Neural crest cell (in vitro differentiated cells): ENCODE results near the gene RESP18. TPM values are rescaled to one million over a fixed set of nuclear protein-coding genes. Genes with fewer than 3 reads are reported as not detected.
"Not testable (repeated sequence)": the region's sequence is repeated elsewhere in the genome, so short reads cannot be mapped to it uniquely, and the experiment has no call there.

Experiments used
- DNase-seq: peaks from one replicate; pipeline ENCODE4 v3.0.0; 2021; ENCODE audit warnings: low read depth, mixed read lengths, low spot score
- H3K27ac Mint-ChIP-seq: one replicate; pipeline ENCODE4 v1.8.0; 2021; ENCODE audit warnings: mild to moderate bottlenecking, mixed read lengths; ENCODE audit not compliant: unreplicated experiment
- H3K27me3 Mint-ChIP-seq: 2 replicates; pipeline ENCODE4 v1.8.0; 2021; ENCODE audit warnings: low read depth, mild to moderate bottlenecking, mixed read lengths
- H3K36me3 Mint-ChIP-seq: 2 replicates; pipeline ENCODE4 v1.8.0; 2021; ENCODE audit warnings: low read depth, mild to moderate bottlenecking, mixed read lengths
- H3K4me1 Mint-ChIP-seq: 2 replicates; pipeline ENCODE4 v1.8.0; 2021; ENCODE audit warnings: mixed read lengths
- H3K4me3 Mint-ChIP-seq: one replicate; pipeline ENCODE4 v1.8.0; 2021; ENCODE audit warnings: mild to moderate bottlenecking, mixed read lengths
- H3K9me3 Mint-ChIP-seq: 2 replicates; pipeline ENCODE4 v1.8.0; 2021; ENCODE audit warnings: mixed read lengths
- total RNA-seq: library from RNA; stranded (reverse); gene quantifications from 2 replicates; pipeline ENCODE4 v1.2.1, GENCODE V29; 2021
- TF ChIP-seq, protein P1 (sequence below): fragments of 200-600 bp; sonication (generic); conservative IDR thresholded peaks from 2 replicates; pipeline ENCODE4 v1.5.0; 2021; ENCODE audit warnings: antibody characterized with exemption, mild to moderate bottlenecking

RESP18 gene
- total RNA-seq, 1 donor from 2014 or later: not detected

- H3K4me1 Mint-ChIP-seq: no peaks in the 10 kb centered on the region
- peaks cover 96% of the 10 kb centered on the region for H3K27me3 Mint-ChIP-seq
- DNase-seq: no peak
- H3K9me3 Mint-ChIP-seq: no peaks in the 10 kb centered on the region
- TF ChIP-seq, protein P1, sequence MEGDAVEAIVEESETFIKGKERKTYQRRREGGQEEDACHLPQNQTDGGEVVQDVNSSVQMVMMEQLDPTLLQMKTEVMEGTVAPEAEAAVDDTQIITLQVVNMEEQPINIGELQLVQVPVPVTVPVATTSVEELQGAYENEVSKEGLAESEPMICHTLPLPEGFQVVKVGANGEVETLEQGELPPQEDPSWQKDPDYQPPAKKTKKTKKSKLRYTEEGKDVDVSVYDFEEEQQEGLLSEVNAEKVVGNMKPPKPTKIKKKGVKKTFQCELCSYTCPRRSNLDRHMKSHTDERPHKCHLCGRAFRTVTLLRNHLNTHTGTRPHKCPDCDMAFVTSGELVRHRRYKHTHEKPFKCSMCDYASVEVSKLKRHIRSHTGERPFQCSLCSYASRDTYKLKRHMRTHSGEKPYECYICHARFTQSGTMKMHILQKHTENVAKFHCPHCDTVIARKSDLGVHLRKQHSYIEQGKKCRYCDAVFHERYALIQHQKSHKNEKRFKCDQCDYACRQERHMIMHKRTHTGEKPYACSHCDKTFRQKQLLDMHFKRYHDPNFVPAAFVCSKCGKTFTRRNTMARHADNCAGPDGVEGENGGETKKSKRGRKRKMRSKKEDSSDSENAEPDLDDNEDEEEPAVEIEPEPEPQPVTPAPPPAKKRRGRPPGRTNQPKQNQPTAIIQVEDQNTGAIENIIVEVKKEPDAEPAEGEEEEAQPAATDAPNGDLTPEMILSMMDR: no peak
- no peaks in the 10 kb centered on the region for H3K36me3 Mint-ChIP-seq
- H3K4me3 Mint-ChIP-seq: no peak overlapping the region
- no peak overlapping the region for H3K27ac Mint-ChIP-seq
Measured at GRCh38 chr2:219325657-219326315, 6.8 kb downstream of the RESP18 start.

- Mint-ChIP-seq H3K4me3 (no peak overlapping the region), H3K27me3 (peaks cover 90% of the 10 kb centered on the region), H3K9me3 (no peaks in the 10 kb centered on the region), H3K36me3 (no peaks in the 10 kb centered on the region), H3K4me1 (no peaks in the 10 kb centered on the region), H3K27ac (no peak overlapping the region)
- TF ChIP-seq, protein P1: no peak
- no peak for DNase-seq
Measured at GRCh38 chr2:219325136-219325535, 7.4 kb downstream of the RESP18 start.

GRCh38 chr2:219323434-219323833, 9.1 kb downstream of the RESP18 start:
- Mint-ChIP-seq H3K4me3 (no peak overlapping the region), H3K9me3 (no peaks in the 10 kb centered on the region), H3K27ac (no peak overlapping the region), H3K4me1 (no peaks in the 10 kb centered on the region), H3K36me3 (no peaks in the 10 kb centered on the region), H3K27me3 (peaks cover 78% of the 10 kb centered on the region)
- TF ChIP-seq, protein P1: no peak
- DNase-seq: no peak

DNA sequence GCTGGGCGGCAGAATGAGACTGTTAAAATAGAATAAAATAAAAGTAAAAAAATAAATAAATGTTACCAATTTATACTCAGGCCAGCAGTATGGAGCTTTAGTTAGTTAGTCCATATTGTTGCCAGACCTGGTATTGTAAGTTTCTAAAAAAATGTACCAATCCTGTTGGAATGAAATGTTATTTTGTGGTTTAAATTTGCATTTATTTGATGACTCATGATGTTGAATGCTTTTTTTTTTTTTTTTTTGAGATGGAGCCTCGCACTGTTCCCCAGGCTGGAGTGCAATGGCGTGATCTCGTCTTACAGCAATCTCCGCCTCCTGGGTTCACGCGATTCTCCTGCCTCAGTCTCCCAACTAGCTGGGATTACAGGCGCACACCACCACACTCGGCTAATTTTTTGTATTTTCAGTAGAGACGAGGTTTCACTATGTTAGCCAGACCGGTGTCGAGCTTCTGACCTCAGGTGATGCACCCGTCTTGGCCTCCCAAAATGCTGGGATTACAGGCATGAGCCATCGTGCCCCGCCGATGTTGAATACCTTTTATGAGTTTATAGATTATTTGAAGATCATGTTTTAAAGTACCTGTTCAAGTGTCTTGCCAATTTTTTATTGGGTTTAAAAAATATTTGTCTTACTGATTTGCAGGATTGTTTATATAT, 17.6 kb downstream of the RESP18 start:
- H3K36me3 Mint-ChIP-seq: no peaks in the 10 kb centered on the region
- DNase-seq: no peak
- TF ChIP-seq, protein P1: no peak
- H3K27me3 Mint-ChIP-seq: peaks cover 47% of the 10 kb centered on the region
- no peaks in the 10 kb centered on the region for H3K9me3 Mint-ChIP-seq
- H3K27ac Mint-ChIP-seq: no peak overlapping the region
- no peak overlapping the region for H3K4me3 Mint-ChIP-seq
- H3K4me1 Mint-ChIP-seq: no peaks in the 10 kb centered on the region

DNA sequence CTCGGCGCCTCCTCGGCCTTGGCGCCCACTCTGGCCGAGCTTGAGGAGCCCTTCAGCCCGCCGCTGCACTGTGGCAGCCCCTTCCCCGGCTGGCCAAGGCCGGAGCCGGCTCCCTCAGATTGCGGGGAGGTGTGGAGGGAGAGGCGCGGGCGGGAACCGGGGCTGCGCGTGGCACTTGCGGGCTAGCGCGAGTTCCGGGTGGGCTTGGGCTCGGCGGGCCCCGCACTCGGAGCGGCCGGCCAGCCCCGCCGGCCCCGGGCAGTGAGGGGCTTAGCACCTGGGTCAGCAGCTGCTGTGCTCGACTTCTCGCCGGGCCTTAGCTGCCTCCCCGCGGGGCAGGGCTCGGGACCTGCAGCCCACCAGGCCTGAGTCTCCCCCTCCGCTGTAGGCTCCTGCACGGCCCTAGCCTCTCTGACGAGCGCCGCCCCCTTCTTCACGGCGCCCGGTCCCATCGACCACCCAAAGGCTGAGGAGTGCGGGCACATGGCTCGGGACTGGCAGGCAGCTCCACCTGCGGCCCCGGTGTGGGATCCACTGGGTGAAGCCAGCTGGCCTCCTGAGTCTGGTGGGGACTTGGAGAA, 19.8 kb downstream of the RESP18 start:
- H3K27ac Mint-ChIP-seq, H3K4me3 Mint-ChIP-seq, DNase-seq, H3K4me1 Mint-ChIP-seq, H3K9me3 Mint-ChIP-seq, H3K36me3 Mint-ChIP-seq: not testable (repeated sequence)
- H3K27me3 Mint-ChIP-seq: peaks cover 63% of the 10 kb centered on the region

DNA sequence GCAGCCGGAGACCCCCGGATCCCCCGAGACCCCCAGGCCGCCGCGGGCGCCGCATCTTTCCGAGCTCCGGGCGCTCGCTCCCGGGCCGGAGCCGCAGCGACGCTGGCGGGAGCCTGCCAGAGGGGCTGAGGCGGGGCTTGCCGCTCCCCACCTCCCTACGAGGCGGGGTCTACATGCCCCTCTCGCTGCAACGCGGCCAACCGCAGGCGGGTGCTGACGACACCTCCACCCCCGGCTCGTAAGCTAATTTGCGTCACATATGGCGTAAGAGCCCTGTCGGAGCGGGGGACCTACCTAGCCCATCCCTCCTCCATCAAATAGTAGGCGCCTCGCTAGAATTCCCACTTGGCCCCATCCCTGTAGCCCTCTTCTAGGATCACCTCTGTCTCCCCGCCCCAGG, 23.3 kb downstream of the RESP18 start, which contains the start of gene PTPRN:
Gene PTPRN, minus strand, starts transcription at position 124 of the 400 bp plus-strand sequence. Its CDS starts 69 bp downstream, at position 55.
- Mint-ChIP-seq H3K4me1 (no peaks in the 10 kb centered on the region), H3K9me3 (no peaks in the 10 kb centered on the region), H3K27ac (no peak within 1 kb of the TSS), H3K27me3 (peaks cover 82% of the 10 kb centered on the region), H3K4me3 (peak within 1 kb of the TSS; percentile 52), H3K36me3 (no peaks in the 10 kb centered on the region)
- no peak for DNase-seq
- TF ChIP-seq, protein P1: no peak
